Smooth muscle cell (in vitro differentiated cells): ENCODE results near the gene ERG28. TPM values are rescaled to one million over a fixed set of nuclear protein-coding genes. Genes with fewer than 3 reads are reported as not detected.

Experiments used
- DNase-seq: peaks from one replicate; lab custom pipeline; 2025; ENCODE audit not compliant: unreplicated experiment; lab: John Stamatoyannopoulos, UW
- H2AFZ ChIP-seq: fragments of 200-600 bp; sonication (generic); 2 replicates; pipeline ENCODE4 v1.6.0; 2016; ENCODE audit warnings: antibody characterized with exemption, low read depth, mild to moderate bottlenecking
- H3F3A ChIP-seq: fragments of 200-600 bp; sonication (generic); 2 replicates; pipeline ENCODE4 v1.6.0; 2017; ENCODE audit warnings: antibody characterized with exemption, low read depth
- H3K27ac ChIP-seq: fragments of 200-600 bp; sonication (generic); 2 replicates; pipeline ENCODE4 v1.5.1; 2016; ENCODE audit warnings: low read depth, mild to moderate bottlenecking
- H3K27me3 ChIP-seq: fragments of 200-600 bp; sonication (generic); 2 replicates; pipeline ENCODE4 v1.6.1; 2016; ENCODE audit warnings: low read depth, mild to moderate bottlenecking
- H3K36me3 ChIP-seq: fragments of 200-600 bp; sonication (generic); 2 replicates; pipeline ENCODE4 v1.5.1; 2016; ENCODE audit warnings: low read depth
- H3K4me1 ChIP-seq: fragments of 200-600 bp; sonication (generic); 2 replicates; pipeline ENCODE4 v1.5.1; 2016; ENCODE audit warnings: low read depth
- H3K4me2 ChIP-seq: fragments of 200-600 bp; sonication (generic); 2 replicates; pipeline ENCODE4 v1.6.0; 2016; ENCODE audit warnings: mild to moderate bottlenecking
- H3K4me3 ChIP-seq: fragments of 200-600 bp; sonication (generic); 2 replicates; pipeline ENCODE4 v1.5.1; 2016; ENCODE audit warnings: mild to moderate bottlenecking
- H3K79me2 ChIP-seq: fragments of 200-600 bp; sonication (generic); 2 replicates; pipeline ENCODE4 v1.6.0; 2016; ENCODE audit warnings: low read depth, mild to moderate bottlenecking
- H3K9ac ChIP-seq: fragments of 200-600 bp; sonication (generic); 2 replicates; pipeline ENCODE4 v1.6.0; 2016; ENCODE audit warnings: low read depth
- H3K9me3 ChIP-seq: fragments of 200-600 bp; sonication (generic); replicated peaks from 2 replicates; pipeline ENCODE4 v1.5.1; 2016; ENCODE audit warnings: low read depth
- H4K20me1 ChIP-seq: fragments of 200-600 bp; sonication (generic); 2 replicates; pipeline ENCODE4 v1.6.0; 2016; ENCODE audit warnings: low read depth
- WGBS: methylation state at CpG from one replicate; pipeline ENCODE4 v1.1.7; 2016; ENCODE audit warnings: low lambda C conversion rate; 5-methylcytosine and 5-hydroxymethylcytosine counted together
- polyA plus RNA-seq: library from polyadenylated mRNA; unstranded; fragments of >200 nt; fragmentation: Nextera tagmentation; extraction: Ambion mirVana; gene quantifications from 2 replicates; pipeline ENCODE4 v1.2.1, GENCODE V29; 2016
- total RNA-seq: library from RNA; depleted of rRNA; stranded (reverse); fragments of >200 nt; gene quantifications from 2 replicates; pipeline ENCODE4 v1.2.3, GENCODE V29; 2014
- TF ChIP-seq, protein P1 (sequence below): fragments of 200-600 bp; sonication (generic); IDR thresholded peaks from 2 replicates; pipeline ENCODE4 v1.5.1; 2017; ENCODE audit warnings: borderline replicate concordance, mild to moderate bottlenecking, antibody characterized with exemption; ENCODE audit not compliant: insufficient read depth, poor library complexity, severe bottlenecking

ERG28 gene
- total and polyA plus RNA-seq, 2 experiments from 2014 or later, result 35.0 to 44.9 TPM

DNA sequence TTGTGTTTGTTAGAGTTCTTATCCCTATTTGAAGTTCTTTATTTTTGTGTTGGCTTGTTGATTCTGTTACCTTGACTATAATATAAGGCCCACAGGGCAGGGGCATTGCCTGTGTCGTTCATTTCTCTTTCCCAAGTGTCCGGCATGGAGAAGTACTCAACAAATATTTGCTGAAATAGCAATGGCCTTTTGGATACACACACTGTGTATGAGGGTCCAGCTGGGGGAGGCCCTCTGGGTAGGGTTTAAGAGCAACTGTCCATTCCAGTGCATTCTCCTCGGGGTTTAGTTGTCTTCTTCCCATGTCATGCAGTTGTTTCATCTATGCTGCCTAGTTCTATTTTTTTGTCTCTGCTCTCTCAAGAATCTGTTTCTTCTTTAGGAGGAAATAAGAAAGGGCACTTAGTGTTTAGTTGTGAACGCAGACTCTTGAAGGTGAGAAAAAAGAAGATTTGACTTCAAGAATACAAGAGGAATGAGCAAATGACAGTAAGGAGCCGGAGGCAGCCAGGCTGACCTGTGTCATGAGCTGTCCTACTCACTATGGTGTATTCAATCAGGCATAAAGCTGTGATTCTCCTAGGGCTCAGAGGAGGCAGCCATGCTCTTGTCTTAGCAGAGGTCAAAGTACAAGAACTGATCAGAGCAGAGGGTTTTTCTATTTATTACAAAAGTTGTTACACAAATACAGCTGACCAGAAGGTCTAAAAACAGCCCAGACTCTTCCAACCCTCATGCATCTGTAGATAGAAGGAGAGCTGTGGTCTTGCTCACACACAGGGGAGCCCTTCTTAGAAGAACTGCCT, 10.2 kb downstream of the ERG28 start:
- Histone ChIP-seq H3K27me3 (no peaks in the 10 kb centered on the region), H3K4me3 (no peak overlapping the region), H3K4me2 (no peak overlapping the region), H3K4me1 (no peaks in the 10 kb centered on the region), H3K9me3 (no peaks in the 10 kb centered on the region), H3K9ac (no peak overlapping the region), H3K27ac (no peak overlapping the region), H4K20me1 (no peaks in the 10 kb centered on the region), H3K79me2 (no peaks in the 10 kb centered on the region), H3K36me3 (peaks cover 7% of the 10 kb centered on the region), H3F3A (no peaks in the 10 kb centered on the region), H2AFZ (no peak overlapping the region)
- 91% methylated on average over 5 of the region's 5 CpGs for WGBS
- DNase-seq, result no peak
- TF ChIP-seq, protein P1, sequence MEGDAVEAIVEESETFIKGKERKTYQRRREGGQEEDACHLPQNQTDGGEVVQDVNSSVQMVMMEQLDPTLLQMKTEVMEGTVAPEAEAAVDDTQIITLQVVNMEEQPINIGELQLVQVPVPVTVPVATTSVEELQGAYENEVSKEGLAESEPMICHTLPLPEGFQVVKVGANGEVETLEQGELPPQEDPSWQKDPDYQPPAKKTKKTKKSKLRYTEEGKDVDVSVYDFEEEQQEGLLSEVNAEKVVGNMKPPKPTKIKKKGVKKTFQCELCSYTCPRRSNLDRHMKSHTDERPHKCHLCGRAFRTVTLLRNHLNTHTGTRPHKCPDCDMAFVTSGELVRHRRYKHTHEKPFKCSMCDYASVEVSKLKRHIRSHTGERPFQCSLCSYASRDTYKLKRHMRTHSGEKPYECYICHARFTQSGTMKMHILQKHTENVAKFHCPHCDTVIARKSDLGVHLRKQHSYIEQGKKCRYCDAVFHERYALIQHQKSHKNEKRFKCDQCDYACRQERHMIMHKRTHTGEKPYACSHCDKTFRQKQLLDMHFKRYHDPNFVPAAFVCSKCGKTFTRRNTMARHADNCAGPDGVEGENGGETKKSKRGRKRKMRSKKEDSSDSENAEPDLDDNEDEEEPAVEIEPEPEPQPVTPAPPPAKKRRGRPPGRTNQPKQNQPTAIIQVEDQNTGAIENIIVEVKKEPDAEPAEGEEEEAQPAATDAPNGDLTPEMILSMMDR, result no peak

DNA sequence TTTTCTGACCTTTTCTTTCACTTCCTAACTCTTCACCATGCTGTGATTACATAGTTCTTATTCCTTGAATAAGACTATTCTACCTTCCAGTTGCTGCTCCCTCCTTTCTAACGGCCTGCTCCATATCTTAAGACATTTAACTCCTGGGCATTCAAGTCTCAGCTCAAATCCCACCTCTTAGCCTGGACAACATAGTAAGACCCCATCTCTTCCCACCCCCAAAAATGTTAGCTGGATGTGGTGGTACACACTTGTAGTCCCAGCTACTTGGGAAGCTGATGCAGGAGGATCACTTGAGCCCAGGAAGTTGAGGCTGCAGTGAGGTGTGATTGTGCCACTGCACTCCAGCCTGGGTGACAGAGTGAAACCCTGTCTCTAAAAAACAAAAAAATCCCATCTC, 10.9 kb downstream of the ERG28 start:
- WGBS, result 92% methylated on average over 1 of the region's 1 CpG
- Histone ChIP-seq H3K4me2 (no peak overlapping the region), H2AFZ (no peak overlapping the region), H3F3A (no peaks in the 10 kb centered on the region), H3K27ac (peak overlapping the region; percentile 71), H3K9me3 (no peaks in the 10 kb centered on the region), H3K4me3 (no peak overlapping the region), H3K4me1 (no peaks in the 10 kb centered on the region), H3K9ac (no peak overlapping the region), H4K20me1 (no peaks in the 10 kb centered on the region), H3K79me2 (no peaks in the 10 kb centered on the region), H3K27me3 (no peaks in the 10 kb centered on the region), H3K36me3 (peaks cover 7% of the 10 kb centered on the region)
- DNase-seq, result no peak
- TF ChIP-seq, protein P1, result no peak

DNA sequence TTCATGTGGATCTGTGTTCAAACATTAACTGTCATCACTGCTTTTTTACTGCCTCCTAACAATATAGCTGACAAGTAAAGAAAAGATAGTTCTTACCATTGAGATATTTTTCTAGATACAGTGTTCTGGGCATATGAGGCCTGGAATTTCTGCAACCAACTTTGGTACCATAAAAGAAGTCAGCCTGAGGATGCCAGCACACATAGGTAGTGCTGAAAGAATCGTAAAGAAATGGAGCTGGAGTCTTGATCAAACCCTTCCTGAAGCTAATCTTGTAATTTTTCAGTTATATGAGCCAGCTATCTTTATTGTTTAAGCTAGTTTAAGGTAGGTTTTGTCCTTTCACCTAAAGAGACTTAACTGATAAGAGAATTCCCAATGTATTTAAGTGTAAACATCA, 11.3 kb downstream of the ERG28 start:
- Histone ChIP-seq H3K27me3 (no peaks in the 10 kb centered on the region), H4K20me1 (no peaks in the 10 kb centered on the region), H3K9ac (peak overlapping the region; percentile 57), H3K79me2 (no peaks in the 10 kb centered on the region), H3K4me3 (no peak overlapping the region), H3F3A (no peaks in the 10 kb centered on the region), H3K9me3 (no peaks in the 10 kb centered on the region), H3K36me3 (peaks cover 7% of the 10 kb centered on the region), H3K27ac (peak overlapping the region; percentile 71), H3K4me2 (no peak overlapping the region), H2AFZ (no peak overlapping the region), H3K4me1 (no peaks in the 10 kb centered on the region)
- DNase-seq, result no peak
- 100% methylated on average over 1 of the region's 1 CpG for WGBS
- TF ChIP-seq, protein P1, result no peak
